Astrocyte (in vitro differentiated cells and primary cell): ENCODE results near the gene VWA8. TPM values are rescaled to one million over a fixed set of nuclear protein-coding genes. Genes with fewer than 3 reads are reported as not detected.

Experiments used
- DNase-seq: peaks from one replicate; pipeline ENCODE4 v3.0.0-alpha.2; 2010; ENCODE audit warnings: low read depth
- FAIRE-seq: peaks from 2 replicates; lab custom pipeline; 2011; peaks lifted over from hg19 to GRCh38; lab: Jason Lieb, UNC
- H2AFZ ChIP-seq: 2 replicates; pipeline ENCODE4 v1.6.0; 2012; ENCODE audit warnings: low read depth, low read length, inconsistent platforms
- H3K27ac ChIP-seq: 2 replicates; pipeline ENCODE4 v1.5.1; 2011; ENCODE audit warnings: low read depth, low read length, inconsistent platforms
- H3K27me3 ChIP-seq: 2 replicates; pipeline ENCODE4 v1.6.0; 2011; ENCODE audit warnings: low read length, inconsistent platforms; ENCODE audit not compliant: insufficient read depth
- H3K36me3 ChIP-seq: 2 replicates; pipeline ENCODE4 v1.5.1; 2011; ENCODE audit warnings: low read length, inconsistent platforms; ENCODE audit not compliant: insufficient read depth
- H3K4me1 ChIP-seq: 2 replicates; pipeline ENCODE4 v1.5.1; 2011; ENCODE audit warnings: low read length, inconsistent platforms; ENCODE audit not compliant: insufficient read depth
- H3K4me2 ChIP-seq: 2 replicates; pipeline ENCODE4 v1.6.0; 2012; ENCODE audit warnings: low read length, inconsistent platforms
- H3K4me3 ChIP-seq: 2 replicates; pipeline ENCODE4 v1.5.1; 2011; ENCODE audit warnings: low read depth, mild to moderate bottlenecking, low read length, inconsistent platforms; ENCODE audit not compliant: insufficient read depth
- H3K79me2 ChIP-seq: 2 replicates; pipeline ENCODE4 v1.6.0; 2012; ENCODE audit warnings: mild to moderate bottlenecking, low read length, inconsistent platforms; ENCODE audit not compliant: insufficient read depth
- H3K9ac ChIP-seq: 2 replicates; pipeline ENCODE4 v1.6.0; 2012; ENCODE audit warnings: mild to moderate bottlenecking, low read length, inconsistent platforms
- H3K9me3 ChIP-seq: 2 replicates; pipeline ENCODE4 v1.5.1; 2012; ENCODE audit warnings: low read depth, mild to moderate bottlenecking, low read length, inconsistent platforms; ENCODE audit not compliant: insufficient read depth
- H4K20me1 ChIP-seq: 2 replicates; pipeline ENCODE4 v1.6.0; 2012; ENCODE audit warnings: low read length, inconsistent platforms; ENCODE audit not compliant: insufficient read depth
- H3K27ac Mint-ChIP-seq: one replicate; pipeline ENCODE4 v1.8.0; 2021; ENCODE audit warnings: mild to moderate bottlenecking, mixed read lengths; ENCODE audit not compliant: unreplicated experiment
- H3K27me3 Mint-ChIP-seq: one replicate; pipeline ENCODE4 v1.8.0; 2021; ENCODE audit warnings: low read depth, mixed read lengths; ENCODE audit not compliant: unreplicated experiment
- H3K36me3 Mint-ChIP-seq: one replicate; pipeline ENCODE4 v1.8.0; 2021; ENCODE audit warnings: low read depth, mixed read lengths; ENCODE audit not compliant: unreplicated experiment
- H3K4me1 Mint-ChIP-seq: one replicate; pipeline ENCODE4 v1.8.0; 2021; ENCODE audit warnings: low read depth, mixed read lengths; ENCODE audit not compliant: unreplicated experiment
- H3K4me3 Mint-ChIP-seq: one replicate; pipeline ENCODE4 v1.8.0; 2021; ENCODE audit warnings: mild to moderate bottlenecking, moderate library complexity, mixed read lengths; ENCODE audit not compliant: unreplicated experiment
- H3K9me3 Mint-ChIP-seq: one replicate; pipeline ENCODE4 v1.8.0; 2021; ENCODE audit warnings: mild to moderate bottlenecking, mixed read lengths; ENCODE audit not compliant: unreplicated experiment
- EZH2 ChIP-seq: IDR thresholded peaks from 2 replicates; pipeline ENCODE4 v1.6.1; 2012; ENCODE audit warnings: mild to moderate bottlenecking, low read length, inconsistent platforms; ENCODE audit not compliant: insufficient read depth
- total RNA-seq: library from RNA; stranded (reverse); gene quantifications from 2 replicates; pipeline ENCODE4 v1.2.1, GENCODE V29; 2021
- TF ChIP-seq, protein P1 (sequence below): IDR thresholded peaks from 2 replicates; pipeline ENCODE4 v1.5.1; 2011; ENCODE audit warnings: low read depth, mild to moderate bottlenecking, inconsistent platforms, low read length, moderate library complexity; ENCODE audit not compliant: insufficient read depth

VWA8 gene
- total RNA-seq, 1 donor from 2014 or later: 15.6 TPM

DNA sequence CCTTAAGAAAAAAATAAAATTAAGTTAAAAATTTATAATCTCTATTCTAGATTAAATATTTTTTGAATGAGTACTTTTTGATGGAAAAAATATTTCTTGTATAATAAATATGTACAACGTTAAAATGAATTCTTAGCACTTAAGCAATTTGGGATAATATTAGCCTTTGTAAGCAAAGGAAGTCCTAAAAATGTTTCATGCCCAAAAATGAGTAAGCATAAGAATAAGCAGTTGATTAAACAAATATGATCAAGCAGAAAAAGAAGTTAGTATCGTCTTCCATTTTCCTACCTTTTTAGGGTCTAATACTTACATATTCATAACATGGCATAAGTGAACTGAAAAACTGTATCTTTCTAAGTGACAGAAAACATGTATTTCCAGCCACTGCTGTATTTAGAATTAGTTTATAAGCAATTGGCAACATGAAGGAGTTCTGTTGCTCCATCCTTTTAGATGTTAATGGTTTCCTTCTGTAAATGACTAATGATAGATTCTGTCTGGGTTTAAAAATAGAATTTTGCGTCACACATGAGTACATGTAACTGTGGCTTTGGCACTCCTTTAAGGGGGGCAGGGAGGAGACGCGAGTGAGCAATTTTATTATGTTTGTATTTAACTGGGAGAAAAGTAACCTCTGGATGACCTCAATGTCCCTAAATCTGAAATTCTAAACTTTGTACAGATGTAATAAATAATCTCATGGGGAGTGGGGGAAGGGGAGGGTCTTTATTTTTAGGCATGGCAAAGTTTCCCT lies 266.2 kb downstream of the VWA8 start:
- Histone ChIP-seq H3K79me2 (no peaks in the 10 kb centered on the region), H4K20me1 (no peaks in the 10 kb centered on the region), H3K9ac (peak overlapping the region; percentile 73), H3K9me3 (no peaks in the 10 kb centered on the region), H3K4me1 (peaks cover 28% of the 10 kb centered on the region), H3K27ac (peak overlapping the region; percentile 96), H3K27me3 (no peaks in the 10 kb centered on the region), H3K4me3 (peak overlapping the region; percentile 25), H3K36me3 (peaks cover 4% of the 10 kb centered on the region), H2AFZ (no peak overlapping the region), H3K4me2 (peak overlapping the region; percentile 79)
- FAIRE-seq: peak; percentile 80
- peaks cover 5% of the 10 kb centered on the region for H3K36me3 Mint-ChIP-seq
- peak overlapping the region; percentile 99 for H3K27ac Mint-ChIP-seq
- no peaks in the 10 kb centered on the region for H3K9me3 Mint-ChIP-seq
- peak overlapping the region; percentile 66 for H3K4me3 Mint-ChIP-seq
- peak; percentile 96 for DNase-seq
- no peaks in the 10 kb centered on the region for H3K27me3 Mint-ChIP-seq
- TF ChIP-seq, protein P1, sequence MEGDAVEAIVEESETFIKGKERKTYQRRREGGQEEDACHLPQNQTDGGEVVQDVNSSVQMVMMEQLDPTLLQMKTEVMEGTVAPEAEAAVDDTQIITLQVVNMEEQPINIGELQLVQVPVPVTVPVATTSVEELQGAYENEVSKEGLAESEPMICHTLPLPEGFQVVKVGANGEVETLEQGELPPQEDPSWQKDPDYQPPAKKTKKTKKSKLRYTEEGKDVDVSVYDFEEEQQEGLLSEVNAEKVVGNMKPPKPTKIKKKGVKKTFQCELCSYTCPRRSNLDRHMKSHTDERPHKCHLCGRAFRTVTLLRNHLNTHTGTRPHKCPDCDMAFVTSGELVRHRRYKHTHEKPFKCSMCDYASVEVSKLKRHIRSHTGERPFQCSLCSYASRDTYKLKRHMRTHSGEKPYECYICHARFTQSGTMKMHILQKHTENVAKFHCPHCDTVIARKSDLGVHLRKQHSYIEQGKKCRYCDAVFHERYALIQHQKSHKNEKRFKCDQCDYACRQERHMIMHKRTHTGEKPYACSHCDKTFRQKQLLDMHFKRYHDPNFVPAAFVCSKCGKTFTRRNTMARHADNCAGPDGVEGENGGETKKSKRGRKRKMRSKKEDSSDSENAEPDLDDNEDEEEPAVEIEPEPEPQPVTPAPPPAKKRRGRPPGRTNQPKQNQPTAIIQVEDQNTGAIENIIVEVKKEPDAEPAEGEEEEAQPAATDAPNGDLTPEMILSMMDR: no peak
- TF ChIP-seq EZH2: no peak
- peaks cover 30% of the 10 kb centered on the region for H3K4me1 Mint-ChIP-seq

GRCh38 chr13:41693434-41693833 lies 267.5 kb downstream of the VWA8 start:
- no peak overlapping the region for H3K4me3 ChIP-seq
- no peaks in the 10 kb centered on the region for H4K20me1 ChIP-seq
- H3K4me2 ChIP-seq: no peak overlapping the region
- peaks cover 28% of the 10 kb centered on the region for H3K4me1 ChIP-seq
- DNase-seq (peak; percentile 32), FAIRE-seq (no peak)
- TF ChIP-seq, protein P1: no peak
- no peak for TF ChIP-seq EZH2
- H2AFZ ChIP-seq: no peak overlapping the region
- no peaks in the 10 kb centered on the region for H3K9me3 Mint-ChIP-seq
- peaks cover 30% of the 10 kb centered on the region for H3K4me1 Mint-ChIP-seq
- peaks cover 4% of the 10 kb centered on the region for H3K36me3 ChIP-seq
- no peaks in the 10 kb centered on the region for H3K27me3 Mint-ChIP-seq
- H3K27ac Mint-ChIP-seq: no peak overlapping the region
- H3K9me3 ChIP-seq: no peaks in the 10 kb centered on the region
- no peaks in the 10 kb centered on the region for H3K27me3 ChIP-seq
- no peaks in the 10 kb centered on the region for H3K79me2 ChIP-seq
- H3K36me3 Mint-ChIP-seq: peaks cover 5% of the 10 kb centered on the region
- peak overlapping the region; percentile 96 for H3K27ac ChIP-seq
- H3K9ac ChIP-seq: no peak overlapping the region
- H3K4me3 Mint-ChIP-seq: no peak overlapping the region

GRCh38 chr13:41691274-41691673 lies 269.6 kb downstream of the VWA8 start:
- peaks cover 21% of the 10 kb centered on the region for H3K4me1 ChIP-seq
- no peak overlapping the region for H3K4me3 ChIP-seq
- no peaks in the 10 kb centered on the region for H4K20me1 ChIP-seq
- H3K4me2 ChIP-seq: no peak overlapping the region
- Mint-ChIP-seq H3K27me3 (no peaks in the 10 kb centered on the region), H3K27ac (no peak overlapping the region), H3K9me3 (no peaks in the 10 kb centered on the region), H3K4me1 (peaks cover 20% of the 10 kb centered on the region), H3K4me3 (no peak overlapping the region), H3K36me3 (peaks cover 2% of the 10 kb centered on the region)
- no peak overlapping the region for H3K27ac ChIP-seq
- no peak for DNase-seq
- no peak overlapping the region for H3K9ac ChIP-seq
- H3K79me2 ChIP-seq: no peaks in the 10 kb centered on the region
- no peaks in the 10 kb centered on the region for H3K9me3 ChIP-seq
- peaks cover 4% of the 10 kb centered on the region for H3K36me3 ChIP-seq
- TF ChIP-seq, protein P1: no peak
- no peak overlapping the region for H2AFZ ChIP-seq
- FAIRE-seq: no peak
- H3K27me3 ChIP-seq: no peaks in the 10 kb centered on the region
